DMS79 (cell line): ENCODE data around the gene SNAI1.

Source experiments
- DNase-seq: peaks from one replicate; lab custom pipeline; 2025; lab: John Stamatoyannopoulos, UW

The SNAI1 gene

DNA sequence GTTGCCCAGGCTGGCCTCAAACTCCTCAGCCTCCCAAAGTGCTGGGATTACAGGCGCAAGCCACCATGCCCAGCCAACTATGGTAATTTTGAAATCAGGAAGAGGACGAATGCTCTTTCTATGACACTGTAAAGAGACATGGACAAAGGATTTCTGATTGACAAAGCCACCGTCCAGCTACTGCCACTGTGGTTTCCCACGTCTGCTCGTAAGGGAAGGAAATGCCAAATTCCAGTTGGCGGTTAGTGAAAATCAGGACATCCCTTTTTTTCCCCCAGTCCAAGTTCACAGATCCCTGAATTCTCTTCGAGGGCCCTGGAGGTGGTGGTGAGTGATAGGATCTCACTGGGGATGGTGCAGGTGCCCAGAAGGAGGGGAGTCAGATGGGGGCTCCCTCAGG is 31.2 kb downstream of the SNAI1 start:
- no peak for DNase-seq

DNA sequence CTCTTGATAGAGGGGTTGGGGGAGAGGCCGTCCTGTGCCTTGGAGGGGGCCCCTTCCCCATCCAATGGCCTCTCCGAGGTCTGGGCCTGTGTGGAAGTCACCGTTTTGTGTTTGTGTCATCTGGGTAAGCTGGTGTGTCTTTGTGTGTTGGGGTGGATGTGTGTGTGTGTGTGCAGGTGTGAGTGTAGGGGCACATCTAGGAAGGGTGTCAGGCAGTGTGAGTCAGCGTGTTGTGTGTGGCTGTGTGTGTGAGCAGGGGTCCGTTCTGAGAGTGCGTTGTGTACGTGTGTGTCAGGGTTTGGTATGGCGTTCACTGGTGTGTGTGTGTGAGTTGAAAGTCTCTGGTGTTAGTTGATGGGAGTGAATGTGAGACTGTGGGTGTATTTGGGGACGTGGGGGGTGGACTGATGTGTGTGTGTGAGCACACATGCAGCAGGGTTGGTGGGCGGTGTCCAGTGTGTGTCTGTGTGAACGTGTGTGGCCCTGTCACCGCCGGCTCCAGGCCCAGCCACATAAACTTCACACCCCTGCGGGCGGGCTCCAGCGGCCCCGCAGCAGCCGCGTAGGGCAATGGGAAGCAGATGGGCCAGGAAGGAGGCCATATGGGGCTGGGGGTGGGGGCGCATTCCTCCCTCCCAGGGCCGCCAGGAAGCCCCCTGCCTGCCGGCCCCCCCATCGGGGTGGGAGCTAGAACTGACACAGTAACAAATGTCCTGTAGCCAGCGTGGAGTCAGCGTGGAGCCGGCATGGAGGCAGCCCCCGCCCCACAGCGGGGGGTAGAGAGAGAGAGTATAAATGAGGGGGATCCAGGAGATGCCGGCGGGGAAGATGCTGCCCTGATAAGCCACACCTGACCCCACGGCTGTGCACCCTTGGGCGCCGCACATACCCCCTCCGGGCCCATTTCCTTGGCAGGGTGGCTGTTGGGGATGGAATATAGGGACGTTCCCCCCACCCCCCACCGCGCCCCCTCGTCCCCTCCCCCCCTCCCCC is 32.1 kb downstream of the SNAI1 start:
- DNase-seq: no peak

DNA sequence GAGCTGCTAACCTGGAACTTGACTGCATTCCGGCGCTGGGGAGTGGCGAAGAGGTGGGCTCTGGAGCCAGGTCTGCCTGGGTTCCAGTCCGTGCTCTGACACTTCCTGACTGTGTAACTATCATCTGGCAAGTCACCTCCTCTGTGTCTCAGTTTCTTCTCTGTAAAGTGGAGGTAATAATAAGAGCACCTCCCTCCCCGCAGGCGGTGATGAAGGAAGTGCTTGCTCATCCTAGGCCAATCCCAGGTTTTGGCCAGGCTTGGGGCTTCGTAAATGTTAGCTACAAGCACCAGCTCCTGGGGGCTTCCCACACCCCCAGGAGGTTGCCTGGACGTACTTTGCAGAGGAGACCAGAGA is 32.8 kb downstream of the SNAI1 start:
- DNase-seq: no peak

DNA sequence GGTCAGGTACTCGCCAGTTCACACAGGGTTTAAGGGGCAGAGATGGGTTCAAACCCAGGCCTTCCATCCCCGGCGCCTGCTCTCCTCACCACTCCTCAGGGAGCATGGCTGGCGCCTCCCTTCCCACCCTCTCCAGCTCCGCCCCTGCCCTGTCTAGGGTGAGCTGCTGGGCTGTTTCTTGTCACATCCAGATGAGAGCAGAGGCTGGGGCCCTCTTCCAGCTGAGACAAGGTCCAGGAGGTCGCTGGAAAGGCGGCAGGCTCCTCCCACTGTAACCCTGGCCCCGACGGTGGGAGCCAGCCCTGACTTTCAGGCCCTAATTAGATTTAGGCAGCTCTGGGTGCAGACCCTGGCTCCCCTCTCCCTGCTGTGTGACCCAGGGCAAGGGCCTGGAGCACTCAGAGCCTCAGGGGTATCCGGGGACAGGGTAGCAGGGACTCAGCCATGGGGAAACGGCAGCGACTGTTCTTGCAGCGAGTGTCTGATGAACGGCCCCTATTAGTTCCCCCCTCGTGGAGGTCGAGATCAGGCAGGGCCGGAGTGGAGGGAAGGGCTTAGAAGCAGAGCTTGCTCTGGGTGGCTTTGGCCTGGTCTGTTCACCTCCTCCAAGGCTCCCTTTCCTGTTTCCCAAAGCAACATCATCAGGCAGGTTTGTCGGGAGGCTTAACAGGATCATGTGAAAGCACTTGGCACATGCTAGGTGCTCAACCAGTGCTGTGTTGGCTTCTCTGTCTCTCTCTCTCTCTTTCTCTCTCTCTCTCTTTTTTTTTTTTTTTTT is 33.4 kb downstream of the SNAI1 start:
- DNase-seq: no peak

DNA sequence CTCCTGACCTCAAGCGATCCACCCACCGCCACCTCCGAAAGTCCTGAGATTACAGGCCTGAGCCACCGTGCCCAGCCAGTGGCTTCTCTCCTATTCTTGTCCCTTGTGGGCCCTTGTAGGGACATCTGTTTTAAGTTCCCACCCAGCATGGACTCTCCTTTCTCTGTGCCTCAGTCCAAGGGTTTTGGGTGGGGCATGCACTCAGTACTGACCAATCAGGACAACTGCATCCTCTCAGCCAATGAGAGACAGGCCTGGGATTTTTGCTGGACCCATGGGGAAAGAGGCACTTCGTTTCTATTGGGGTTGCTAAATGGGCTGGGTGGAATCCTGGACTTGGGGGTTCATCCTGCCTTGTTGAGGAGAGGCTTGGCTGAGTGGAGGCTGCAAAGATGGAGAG is 34.4 kb downstream of the SNAI1 start:
- no peak for DNase-seq

DNA sequence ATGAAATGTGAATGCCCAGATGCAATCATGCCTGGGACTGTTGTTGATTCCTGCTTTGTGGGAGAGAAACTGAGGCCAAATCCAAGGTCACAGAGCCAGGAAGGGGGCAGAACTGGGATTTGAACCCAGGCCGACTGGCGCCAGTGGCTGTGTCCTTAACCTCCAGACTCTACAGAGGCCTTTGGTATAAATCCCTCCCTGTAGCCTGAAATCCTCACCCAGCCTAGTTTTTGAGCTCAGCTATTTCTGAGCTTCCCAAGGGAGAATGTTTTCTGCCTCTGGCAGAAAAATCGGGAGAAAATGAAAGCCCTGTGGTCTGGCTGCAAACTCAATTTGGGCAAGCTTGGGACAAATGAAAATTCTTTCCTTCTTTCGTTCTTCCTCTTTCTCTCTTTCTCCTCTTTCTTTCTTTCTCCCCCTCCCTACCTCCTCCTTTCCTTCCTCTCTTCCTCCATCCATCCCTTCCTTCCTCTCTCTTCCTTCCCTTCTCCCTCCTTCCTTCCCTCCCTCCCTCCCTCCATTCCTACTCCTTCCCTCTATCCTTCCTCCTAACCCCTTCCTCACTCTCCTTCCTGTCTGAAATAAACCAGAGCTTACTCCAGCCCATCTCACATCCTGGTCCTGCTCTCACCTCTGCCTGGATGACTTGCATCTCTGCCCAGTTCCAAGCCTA is 34.9 kb downstream of the SNAI1 start:
- DNase-seq: no peak

DNA sequence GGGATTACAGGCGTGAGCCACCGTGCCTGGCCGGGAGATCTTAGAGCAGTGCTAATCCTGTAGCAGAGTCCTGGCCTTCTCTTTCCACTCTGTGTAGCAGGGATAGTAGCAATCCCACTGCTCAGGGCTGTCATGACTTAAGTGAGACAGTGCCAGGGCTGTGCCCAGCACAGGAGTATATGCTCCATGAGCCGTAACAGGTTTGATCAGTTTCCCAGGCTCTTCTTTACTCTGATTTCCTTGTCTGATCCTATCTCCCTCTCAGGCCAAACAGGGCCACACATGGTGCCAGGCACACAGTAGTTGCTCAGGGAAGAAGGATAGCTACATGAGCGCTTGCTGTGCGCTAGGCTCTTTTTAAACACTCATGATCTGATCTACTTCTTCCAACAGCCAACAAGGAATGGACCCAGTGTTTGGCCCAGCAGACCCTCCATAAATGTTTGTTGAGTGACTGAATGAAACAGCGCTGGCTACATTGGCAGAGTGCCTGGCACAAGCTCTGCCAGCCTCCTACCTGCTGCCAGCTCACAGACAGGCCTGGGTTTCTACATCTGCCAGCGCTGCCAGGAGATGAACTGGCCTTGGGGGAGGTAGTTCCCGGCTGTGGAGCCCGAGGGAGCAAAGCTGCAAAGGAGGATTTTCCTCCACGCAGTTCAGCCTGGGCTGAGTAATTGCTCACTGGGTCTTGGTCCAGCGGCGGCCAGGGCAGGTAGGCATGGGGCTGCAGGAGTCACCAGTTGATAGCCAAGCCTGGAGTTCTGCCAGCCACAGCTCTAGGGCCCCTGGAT is 36.9 kb downstream of the SNAI1 start:
- DNase-seq: no peak

DNA sequence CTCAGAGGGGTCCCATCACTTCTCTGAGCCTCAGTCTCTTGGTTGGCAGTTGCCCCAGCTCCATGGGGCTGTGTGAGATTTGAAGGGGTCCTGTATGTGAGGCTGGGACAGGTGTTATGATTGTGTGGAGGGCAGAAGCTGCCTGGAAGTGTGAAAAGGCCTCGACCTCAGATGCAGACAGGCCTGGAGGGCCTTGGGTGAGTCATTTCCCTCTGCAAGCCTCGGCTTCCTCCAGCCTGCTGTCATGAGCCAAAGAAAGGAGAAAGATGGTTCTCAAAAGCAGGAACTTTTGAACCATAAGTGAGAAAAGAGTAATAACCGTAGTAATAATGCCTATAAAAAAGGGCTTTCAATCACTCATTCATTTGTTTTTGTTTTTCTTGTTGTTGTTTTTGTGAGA is 37.5 kb downstream of the SNAI1 start:
- DNase-seq: no peak

DNA sequence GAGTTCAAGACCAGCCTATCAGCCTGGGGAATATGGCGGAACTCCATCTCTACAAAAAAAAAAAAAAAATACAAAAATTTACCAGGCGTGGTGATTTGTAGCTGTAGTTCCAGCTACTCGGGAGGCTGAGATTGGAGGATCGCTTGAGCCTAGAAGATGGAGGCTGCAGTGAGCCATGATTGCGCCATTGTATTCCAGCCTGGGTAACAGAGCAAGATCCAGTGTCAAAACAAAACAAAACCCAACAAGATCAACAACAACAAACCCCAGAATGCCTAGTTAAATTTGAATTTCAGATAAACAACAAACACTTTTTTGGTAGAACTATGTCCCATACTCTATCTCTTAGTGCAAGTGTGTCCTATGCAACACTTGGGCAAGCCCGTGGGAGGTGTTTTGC is 39.9 kb downstream of the SNAI1 start:
- no peak for DNase-seq

DNA sequence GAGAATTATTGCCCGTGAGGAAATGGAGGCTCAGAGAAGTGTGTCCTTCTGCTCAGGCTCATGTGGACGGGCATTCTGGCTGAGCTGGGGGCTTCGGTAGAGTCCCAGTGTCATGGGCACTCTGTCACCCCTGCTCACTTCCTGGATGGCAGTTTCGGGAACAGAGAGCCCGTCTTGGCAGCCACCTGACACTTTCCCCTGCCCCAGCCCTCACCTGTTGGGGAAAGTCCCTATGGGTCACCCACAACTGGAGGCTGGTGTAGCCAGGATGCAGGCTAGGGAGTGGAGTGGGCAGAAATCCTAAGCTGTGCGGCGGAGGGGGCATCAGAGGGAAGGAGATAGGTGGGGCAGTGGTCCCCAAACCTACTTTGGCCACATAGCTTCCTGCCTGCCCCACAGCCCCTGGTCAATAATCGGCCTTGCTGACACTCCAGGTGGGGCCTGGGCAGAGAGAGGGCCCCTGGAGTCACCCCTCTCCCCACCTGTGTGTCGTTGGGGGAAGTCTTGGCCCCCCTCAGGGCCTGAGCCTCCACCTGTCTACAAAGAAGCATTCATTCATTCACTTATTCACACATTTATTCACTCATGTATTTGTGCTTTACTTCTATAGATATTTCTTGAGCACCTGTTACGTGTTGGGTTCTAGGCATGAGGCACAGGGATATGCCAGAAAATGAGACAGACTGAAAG is 40.5 kb downstream of the SNAI1 start:
- no peak for DNase-seq

DNA sequence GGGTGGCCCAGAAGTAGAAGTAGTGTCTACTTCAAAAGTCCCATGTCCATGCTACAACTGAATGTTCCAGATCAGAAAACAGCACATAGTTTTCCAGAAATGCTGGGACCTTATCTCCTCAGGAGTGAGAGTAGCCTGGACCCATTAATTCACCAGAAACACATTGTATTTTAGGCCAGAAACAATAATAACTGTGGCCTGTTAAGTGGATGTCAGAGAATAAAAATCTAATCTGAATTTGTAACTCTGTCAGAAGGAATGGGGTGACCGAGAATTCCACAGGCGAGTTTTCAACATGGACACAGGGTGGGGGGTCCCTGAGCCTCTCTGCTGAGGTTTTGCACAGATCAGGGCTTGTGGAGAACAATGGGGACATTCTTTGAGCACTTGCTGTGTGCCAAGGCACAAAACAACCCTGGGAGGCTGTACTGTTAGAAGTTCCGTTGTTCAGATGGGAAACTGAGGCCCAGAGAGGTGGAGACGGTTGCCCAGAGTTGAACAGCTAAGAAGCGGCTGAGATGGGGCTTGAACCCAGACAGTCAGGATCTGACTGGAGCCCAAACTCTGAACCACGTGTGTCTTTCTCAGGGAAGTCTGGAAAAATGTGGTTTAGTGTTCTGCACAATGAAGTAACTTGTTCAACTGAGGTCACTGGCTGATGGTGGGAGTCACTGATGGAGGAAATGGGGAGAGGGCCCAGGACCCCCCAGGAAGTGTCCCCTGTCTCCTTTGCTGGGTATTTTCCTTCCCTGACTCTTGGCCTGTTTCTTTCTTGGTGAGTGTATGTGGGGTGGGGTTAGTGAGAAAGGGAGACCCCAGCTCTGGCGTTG is 44.2 kb downstream of the SNAI1 start:
- no peak for DNase-seq

DNA sequence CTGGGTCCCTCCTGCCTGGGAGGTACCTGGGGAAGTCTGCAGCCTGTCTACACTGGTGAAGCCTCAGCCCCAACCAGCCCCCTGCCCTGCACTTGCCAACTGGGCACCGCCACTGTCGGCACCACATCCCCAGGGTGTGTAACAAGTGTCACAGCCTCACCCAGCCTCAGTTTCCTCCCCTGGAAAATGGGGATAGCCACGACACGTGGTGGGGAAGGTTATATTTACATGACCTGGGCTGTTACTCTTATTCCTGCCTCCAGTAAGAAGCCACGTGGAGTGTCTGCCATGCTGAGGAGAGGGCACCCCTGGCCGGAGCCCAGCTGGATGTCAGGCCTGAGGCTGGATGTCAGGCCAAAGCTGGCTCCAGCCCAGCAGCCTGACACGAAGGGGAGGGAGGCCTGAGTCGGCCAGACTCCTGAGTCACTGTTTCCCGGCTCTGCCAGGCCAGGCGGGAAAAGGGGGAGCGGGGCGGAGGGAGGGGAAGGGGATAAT is 44.9 kb downstream of the SNAI1 start:
- DNase-seq: no peak

DNA sequence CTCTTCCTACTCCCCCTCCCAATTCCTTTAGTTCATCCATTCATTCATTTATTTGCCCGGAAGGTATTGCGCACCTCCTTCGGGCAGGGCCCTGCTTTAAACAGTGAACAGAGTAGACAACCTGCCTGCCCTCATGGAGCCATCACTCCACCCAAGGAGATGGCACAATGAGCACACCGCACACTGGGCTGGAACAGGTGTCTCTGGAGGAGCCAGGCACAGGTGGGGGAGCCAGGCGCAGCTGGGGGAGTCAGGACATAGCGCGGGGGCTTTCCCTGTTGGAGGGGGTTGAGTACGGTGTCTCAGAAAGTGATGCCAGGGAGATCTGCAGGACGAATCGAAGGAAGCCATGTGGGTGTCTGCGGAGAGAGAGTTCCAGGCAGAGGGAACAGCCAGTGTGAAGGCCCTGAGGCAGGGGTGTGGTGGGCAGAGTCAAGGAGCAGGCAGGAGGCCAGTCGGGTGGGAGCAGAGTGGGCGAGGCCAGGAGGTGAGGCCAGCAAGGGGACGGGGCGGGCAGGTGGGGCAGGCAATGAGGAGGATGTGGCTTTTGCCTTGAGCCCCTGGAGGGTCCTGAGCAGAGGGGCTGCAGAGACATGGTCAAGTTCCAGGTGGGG is 46.4 kb downstream of the SNAI1 start:
- no peak for DNase-seq

DNA sequence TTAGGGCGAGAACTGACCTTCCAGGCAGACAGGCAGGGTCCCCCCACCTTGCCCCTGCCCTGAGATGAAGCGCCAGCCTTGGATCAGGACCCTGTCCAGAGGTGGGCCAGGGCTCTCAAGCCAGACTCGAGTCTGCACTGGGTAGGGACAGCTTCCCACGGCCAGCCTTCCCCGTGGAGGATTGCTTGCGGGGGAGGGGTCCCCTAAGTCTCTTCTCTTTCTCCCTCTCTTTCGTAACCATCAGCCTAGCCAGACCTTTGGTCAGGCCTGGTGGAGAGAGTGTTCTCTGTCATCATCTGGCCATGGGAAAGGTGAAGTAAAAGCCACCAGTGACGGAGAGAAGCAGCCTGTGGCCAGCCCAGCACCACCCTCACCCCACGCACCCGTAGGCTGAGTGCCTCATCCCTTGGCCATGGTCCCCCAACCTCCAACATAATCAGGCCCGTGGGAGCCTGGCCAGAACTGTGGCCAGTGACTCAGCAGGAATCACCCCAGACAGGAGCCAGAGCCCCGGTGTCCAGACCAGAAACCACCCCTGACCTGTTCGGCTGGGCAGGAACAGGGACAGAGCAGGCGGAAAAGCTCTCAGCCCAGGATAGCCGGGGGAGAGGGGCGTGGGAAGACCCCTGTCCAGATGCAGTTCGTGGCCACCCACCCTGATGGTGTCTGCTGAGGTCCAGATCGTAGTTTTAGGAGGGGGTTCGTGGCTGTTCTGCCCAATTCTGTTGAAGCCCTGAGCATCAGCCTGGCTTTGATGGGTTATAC is 47.1 kb downstream of the SNAI1 start:
- DNase-seq: no peak

DNA sequence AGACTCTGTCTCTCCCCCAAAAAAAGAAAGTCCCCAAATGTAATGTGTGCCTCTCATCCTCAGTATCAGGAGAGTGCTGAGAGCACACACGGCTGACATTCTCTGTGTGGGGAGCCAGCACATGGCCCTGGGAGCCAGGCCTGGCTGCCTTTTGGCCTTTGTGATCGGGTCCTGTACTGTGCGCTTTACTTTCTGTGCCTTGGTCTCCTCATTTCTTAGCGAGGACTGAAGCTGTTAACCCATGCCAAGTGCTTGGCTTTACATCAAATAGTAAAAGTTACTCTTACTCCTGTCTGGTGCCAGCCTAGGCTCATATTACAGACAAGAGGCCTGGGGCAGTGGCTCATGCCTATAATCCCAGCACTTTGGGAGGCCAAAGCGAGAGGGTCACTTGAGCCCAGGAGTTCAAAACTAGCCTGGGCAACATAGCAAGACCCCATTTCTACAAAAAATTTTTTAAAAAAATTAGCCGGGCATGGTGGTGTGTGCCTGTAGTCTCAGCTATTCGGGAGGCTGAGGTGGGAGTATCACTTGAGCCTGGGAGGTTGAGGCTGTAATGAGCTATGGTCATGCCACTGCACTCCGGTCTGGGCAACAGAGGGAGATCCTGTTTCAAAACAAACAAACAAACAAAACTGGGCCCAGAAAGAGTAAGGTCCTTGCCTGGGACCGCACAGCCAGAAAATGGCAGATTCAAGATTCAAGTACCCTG is 50.3 kb downstream of the SNAI1 start:
- no peak for DNase-seq

DNA sequence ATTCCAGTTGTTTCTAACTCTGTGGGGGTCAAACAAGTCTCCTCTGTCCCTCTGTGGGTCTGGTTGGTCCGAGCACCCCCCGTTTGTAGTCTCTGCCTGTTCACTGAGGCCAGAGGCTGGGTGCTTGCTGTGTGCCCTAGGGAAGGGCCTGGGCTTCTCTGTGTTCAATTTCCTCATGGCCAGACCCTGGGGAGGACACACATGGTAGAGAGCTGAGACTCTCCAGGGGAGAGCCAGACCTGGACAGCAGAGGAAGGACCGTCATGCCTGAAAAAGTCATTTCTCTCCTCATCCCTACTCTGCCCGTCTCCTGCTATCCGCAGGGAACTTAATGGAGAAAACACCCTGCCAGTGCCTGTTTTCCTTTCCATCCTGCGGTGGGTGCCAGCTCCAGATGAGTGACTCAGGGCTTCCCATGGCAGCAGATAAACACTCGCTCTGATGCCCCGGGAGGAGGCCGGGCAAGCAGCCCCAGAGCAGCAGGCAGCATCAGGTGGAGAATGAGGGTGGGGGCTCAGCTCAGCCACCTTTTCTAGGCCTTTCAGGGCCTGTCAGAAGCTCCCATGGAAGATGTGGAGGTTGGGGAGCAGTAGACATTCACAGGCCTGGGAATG is 51.9 kb downstream of the SNAI1 start:
- DNase-seq: no peak

DNA sequence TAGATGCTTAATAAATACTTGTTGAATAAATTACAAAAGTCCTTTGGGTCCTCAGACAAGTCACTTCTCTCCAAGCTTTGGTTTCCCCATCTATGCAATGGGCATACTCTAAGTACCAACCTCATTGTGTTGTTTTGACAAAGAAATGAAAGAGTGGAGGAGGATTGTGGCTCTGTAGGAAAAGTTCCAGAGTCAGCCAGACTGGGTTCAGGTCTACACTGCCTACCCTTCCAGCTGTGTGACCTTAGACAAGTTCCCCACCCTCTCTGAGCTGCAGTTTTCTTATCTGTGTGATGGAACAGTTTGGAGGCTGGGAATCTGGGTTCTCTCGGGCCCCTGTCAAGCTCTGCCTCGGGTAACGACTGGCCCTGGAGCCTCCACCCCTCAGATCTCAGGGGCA is 53.9 kb downstream of the SNAI1 start:
- DNase-seq: no peak

DNA sequence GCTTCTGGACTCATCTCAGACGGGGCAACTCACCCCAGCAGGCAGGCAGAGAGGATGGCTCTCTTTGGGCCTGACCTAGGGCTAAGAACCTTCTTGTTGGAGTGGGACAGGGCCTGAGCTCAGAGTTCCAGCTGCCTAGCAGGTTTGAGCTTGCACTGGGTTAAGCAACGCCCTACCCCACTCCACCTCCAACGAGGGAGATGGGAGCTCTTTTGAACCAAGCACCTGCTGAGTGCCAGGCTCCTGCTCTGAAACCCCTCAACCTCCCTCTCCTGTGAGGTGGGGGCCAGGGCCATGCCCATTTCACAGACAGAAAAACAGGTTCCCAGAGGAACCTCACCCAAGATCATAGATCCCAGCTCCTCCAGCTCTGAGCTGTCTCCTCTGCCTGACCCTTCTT is 54.3 kb downstream of the SNAI1 start:
- no peak for DNase-seq
